Stomach (tissue), 9 donors: ENCODE results near the gene EFNB1. TPM values are rescaled to one million over a fixed set of nuclear protein-coding genes. Genes with fewer than 3 reads are reported as not detected.
A peak's percentile ranks its signal among the peaks of the same experiment; 100 is the strongest.

ENCODE experiments used
- DNase-seq, 2 donors: peaks; one replicate each; pipeline versions ENCODE4 v3.0.0 to v3.0.0-alpha.2; 2013 to 2019
- H3K27ac ChIP-seq, 5 donors: fragments of 200-600 bp in 4 of 5; sonication (generic) in 4 of 5; one replicate each; pipeline ENCODE4 v1.5.1; 2013 to 2019; ENCODE audit warnings: mild to moderate bottlenecking in 1 of 5, moderate library complexity in 1 of 5
- H3K27me3 ChIP-seq, 3 donors: fragments of 200-600 bp; sonication (generic); one replicate each; pipeline ENCODE4 v1.5.1; 2017 to 2019; ENCODE audit warnings: mixed run types in 1 of 3
- H3K36me3 ChIP-seq, 4 donors: fragments of 200-600 bp; sonication (generic); 1 replicate in 3 of 4; 2 replicates in 1 of 4; pipeline ENCODE4 v1.5.1; 2016 to 2019
- H3K4me1 ChIP-seq, 4 donors: fragments of 200-600 bp; sonication (generic); one replicate each; pipeline ENCODE4 v1.5.1; 2016 to 2019
- H3K4me3 ChIP-seq, 4 donors: fragments of 200-600 bp; sonication (generic) in 3 of 4; one replicate each; pipeline ENCODE4 v1.5.1; 2016 to 2019; ENCODE audit warnings: mild to moderate bottlenecking in 1 of 4
- H3K9me3 ChIP-seq, 4 donors: fragments of 200-600 bp; sonication (generic); one replicate each; pipeline ENCODE4 v1.5.1; 2016 to 2019
- CTCF ChIP-seq, 7 experiments: fragments of 450-650 bp in 4 of 7; fragments of 200-600 bp in 3 of 7; sonication (generic) in 3 of 7; IDR thresholded peaks; one replicate each; pipeline ENCODE4 v1.5.1; 2016 to 2019; ENCODE audit warnings: antibody characterized with exemption in 7 of 7, control low read depth in 2 of 7, mild to moderate bottlenecking in 1 of 7
- EP300 ChIP-seq: sonication (generic); formaldehyde crosslinking; IDR thresholded peaks from one replicate; pipeline ENCODE4 v1.6.1; 2017; ENCODE audit warnings: antibody characterized with exemption
- POLR2A ChIP-seq, 4 donors: fragments of 450-650 bp; IDR thresholded peaks; one replicate each; pipeline ENCODE4 v1.6.1; 2016; ENCODE audit warnings: antibody characterized with exemption in 4 of 4, control low read depth in 2 of 4, mild to moderate bottlenecking in 1 of 4, moderate library complexity in 1 of 4
- POLR2AphosphoS5 ChIP-seq, 3 donors: sonication (generic); formaldehyde crosslinking; IDR thresholded peaks; one replicate each; pipeline ENCODE4 v1.6.1; 2016; ENCODE audit warnings: antibody characterized with exemption in 3 of 3
- WGBS, 5 donors: extraction: QIAGEN DNeasy Blood & Tissue Kit in 3 of 5; methylation state at CpG; one replicate each; pipeline versions ENCODE4 v1.1.5 to v1.1.7; 2013 to 2018; 5-methylcytosine and 5-hydroxymethylcytosine counted together
- intact Hi-C: fragments of 100-400 bp; cut with DNase I; formaldehyde crosslinking; loops from one replicate; pipeline ENCODE4 v1.15.1; 2023; ENCODE audit warnings: low total_unique reads
- polyA plus RNA-seq, 3 donors: library from polyadenylated mRNA; stranded (reverse); fragments of 200-250 nt; gene quantifications; one replicate each; pipeline ENCODE4 v1.2.3, GENCODE V29; 2013
- total RNA-seq, 5 donors: library from RNA; depleted of rRNA; stranded (reverse); fragments of >200 nt; gene quantifications; one replicate each; pipeline versions ENCODE4 v1.1.0 to v1.2.3, GENCODE V29; 2014 to 2016
- donor health status: healthy with polysubstance abuse.
- donor health status: Bipolar disorder and iron deficiency.
- donor health status: healthy.

The EFNB1 gene
- total and polyA plus RNA-seq, 8 donors: 5.8 to 160 (median 20.0) TPM

GRCh38 chrX:68847172-68847571 lies 18.4 kb downstream of the EFNB1 start:
- no peak overlapping the region for H3K4me3 ChIP-seq
- H3K27me3 ChIP-seq: peaks cover 0 to 3% (median 0%) of the 10 kb centered on the region in 3 donors
- H3K36me3 ChIP-seq: peaks cover 0 to 6% (median 0%) of the 10 kb centered on the region in 4 donors
- 51 to 84% (median 76%) methylated on average over 3 to 4 of the region's 4 CpGs for WGBS, 5 donors
- no peak for TF ChIP-seq POLR2AphosphoS5 (IDR thresholded peaks at IDR 0.05)
- no peak for TF ChIP-seq EP300
- no peak for TF ChIP-seq CTCF (IDR thresholded peaks at IDR 0.05)
- no peak for TF ChIP-seq POLR2A (IDR thresholded peaks at IDR 0.05)
- H3K4me1 ChIP-seq: peaks cover 0 to 18% (median 9%) of the 10 kb centered on the region in 4 donors
- H3K9me3 ChIP-seq: no peaks in the 10 kb centered on the region
- H3K27ac ChIP-seq: peak overlapping the region in 1 of 5 donors; percentile 21
- no peak for DNase-seq
- intact Hi-C loops: no loop called here

- H3K4me1 ChIP-seq: peaks cover 0 to 7% (median under 1%) of the 10 kb centered on the region in 4 donors
- H3K27me3 ChIP-seq: peaks cover 0 to 3% (median 0%) of the 10 kb centered on the region in 3 donors
- no peak for DNase-seq
- H3K27ac ChIP-seq: no peak overlapping the region
- no peak overlapping the region for H3K4me3 ChIP-seq
- intact Hi-C loops: no loop called here
- peaks cover 0 to 6% (median 0%) of the 10 kb centered on the region in 4 donors for H3K36me3 ChIP-seq
- TF ChIP-seq CTCF (IDR thresholded peaks at IDR 0.05): no peak
- TF ChIP-seq POLR2AphosphoS5 (IDR thresholded peaks at IDR 0.05): no peak
- WGBS, 5 donors: 65 to 75% (median 69%) methylated on average over 8 of the region's 8 CpGs
- no peaks in the 10 kb centered on the region for H3K9me3 ChIP-seq
These were observed 19.5 kb downstream of the EFNB1 start for GRCh38 chrX:68848189-68848940.

- no peak for TF ChIP-seq POLR2AphosphoS5 (IDR thresholded peaks at IDR 0.05)
- no peak for TF ChIP-seq POLR2A (IDR thresholded peaks at IDR 0.05)
- TF ChIP-seq EP300: no peak
- no peak for TF ChIP-seq CTCF (IDR thresholded peaks at IDR 0.05)
- WGBS, 5 donors: 67 to 83% (median 78%) methylated on average over 6 to 8 of the region's 8 CpGs
- no peak overlapping the region for H3K4me3 ChIP-seq
- DNase-seq: no peak
- no peaks in the 10 kb centered on the region for H3K36me3 ChIP-seq
- intact Hi-C loops: no loop called here
- peaks cover 0 to 4% (median 3%) of the 10 kb centered on the region in 3 donors for H3K27me3 ChIP-seq
- H3K4me1 ChIP-seq: peaks cover 0 to 7% (median 0%) of the 10 kb centered on the region in 4 donors
- no peak overlapping the region for H3K27ac ChIP-seq
- no peaks in the 10 kb centered on the region for H3K9me3 ChIP-seq
These were observed 22.3 kb downstream of the EFNB1 start for GRCh38 chrX:68851082-68851481.

- Histone ChIP-seq H3K36me3 (no peaks in the 10 kb centered on the region), H3K4me3 (no peak overlapping the region), H3K4me1 (no peaks in the 10 kb centered on the region), H3K27me3 (peaks cover 0 to 4% (median 3%) of the 10 kb centered on the region in 3 donors), H3K27ac (no peak overlapping the region), H3K9me3 (no peaks in the 10 kb centered on the region)
- intact Hi-C loops: no loop called here
- 61 to 80% (median 72%) methylated on average over 1 to 3 of the region's 3 CpGs for WGBS, 5 donors
- no peak for TF ChIP-seq POLR2A (IDR thresholded peaks at IDR 0.05)
- no peak for TF ChIP-seq POLR2AphosphoS5 (IDR thresholded peaks at IDR 0.05)
- no peak for TF ChIP-seq EP300
- no peak for TF ChIP-seq CTCF (IDR thresholded peaks at IDR 0.05)
- no peak for DNase-seq
These were observed 23.2 kb downstream of the EFNB1 start for GRCh38 chrX:68852046-68852445.
